Uterus (tissue), 4 donors: ENCODE results near the gene STIM1. TPM values are rescaled to one million over a fixed set of nuclear protein-coding genes. Genes with fewer than 3 reads are reported as not detected.

Experiments used
- DNase-seq, 2 donors: peaks; one replicate each; pipeline ENCODE4 v3.0.0-alpha.2; 2019 to 2020
- H3K27ac ChIP-seq, 2 donors: fragments of 200-600 bp; sonication (generic); 1 replicate in 1 of 2; 2 replicates in 1 of 2; pipeline ENCODE4 v1.5.1; 2016 to 2018
- H3K27me3 ChIP-seq, 2 donors: fragments of 200-600 bp; sonication (generic); one replicate each; pipeline ENCODE4 v1.5.1; 2018 to 2019; ENCODE audit warnings: control low read depth in 1 of 2
- H3K36me3 ChIP-seq, 2 donors: fragments of 200-600 bp; sonication (generic); one replicate each; pipeline ENCODE4 v1.5.1; 2019; ENCODE audit warnings: control low read depth in 1 of 2
- H3K4me1 ChIP-seq, 2 donors: fragments of 200-600 bp; sonication (generic); one replicate each; pipeline ENCODE4 v1.5.1; 2018 to 2019; ENCODE audit warnings: control low read depth in 1 of 2
- H3K4me3 ChIP-seq, 2 donors: fragments of 200-600 bp; sonication (generic); 1 replicate in 1 of 2; 2 replicates in 1 of 2; pipeline ENCODE4 v1.5.1; 2018 to 2019; ENCODE audit warnings: mild to moderate bottlenecking in 1 of 2
- H3K9me3 ChIP-seq, 2 donors: fragments of 200-600 bp; sonication (generic); one replicate each; pipeline ENCODE4 v1.5.1; 2019; ENCODE audit warnings: control low read depth in 1 of 2
- CTCF ChIP-seq, 4 experiments: fragments of 200-600 bp in 2 of 4; fragments of 450-650 bp in 2 of 4; sonication (generic) in 2 of 4; IDR thresholded peaks; one replicate each; pipeline ENCODE4 v1.5.1; 2016 to 2019; ENCODE audit warnings: antibody characterized with exemption in 4 of 4, mild to moderate bottlenecking in 2 of 4, moderate library complexity in 1 of 4
- POLR2A ChIP-seq, 2 donors: fragments of 450-650 bp; IDR thresholded peaks; one replicate each; pipeline ENCODE4 v1.6.1; 2016; ENCODE audit warnings: antibody characterized with exemption in 2 of 2, mild to moderate bottlenecking in 1 of 2, moderate library complexity in 1 of 2
- intact Hi-C: fragments of 100-400 bp; cut with DNase I; formaldehyde crosslinking; loops from one replicate; pipeline ENCODE4 v1.15.1; 2023; ENCODE audit warnings: low total_unique reads
- total RNA-seq, 4 donors: library from RNA; depleted of rRNA in 3 of 4; stranded (reverse); fragments of >200 nt in 3 of 4; gene quantifications; one replicate each; pipeline versions ENCODE4 v1.1.0 to v1.2.4, GENCODE V29; 2014 to 2023
- donor health status: DM: yes; HTN: yes; CAD: no.

The STIM1 gene
- 100 to 1,000 TPM in 1 of 4 donors, 10 to 100 TPM in 3; 37.6 to 114 (median 56.3) TPM for total RNA-seq

- peak within 1 kb of the TSS; percentile 87 to 95 for H3K27ac ChIP-seq
- peak within 1 kb of the TSS; percentile 69 to 73 for H3K4me3 ChIP-seq
- intact Hi-C loops: no loop called here
- no peaks in the 10 kb centered on the region for H3K9me3 ChIP-seq
- peak; percentile 92 to 97 for DNase-seq
- H3K36me3 ChIP-seq: no peaks in the 10 kb centered on the region
- peak; percentile 98 to 99 (median 98) for TF ChIP-seq CTCF (IDR thresholded peaks at IDR 0.05)
- TF ChIP-seq POLR2A (IDR thresholded peaks at IDR 0.05): peak; percentile 50 to 73
- H3K27me3 ChIP-seq: no peaks in the 10 kb centered on the region
- peaks cover 7% of the 10 kb centered on the region in 2 donors for H3K4me1 ChIP-seq
These were observed at the start of gene STIM1 for GRCh38 chr11:3854977-3855807. Gene STIM1 (plus strand): TSS chr11:3855664. CDS start chr11:3856271, 607 bp downstream.

GRCh38 chr11:3807909-3808860 is 47.3 kb upstream of the STIM1 start, which contains the start of gene PGAP2:
Gene PGAP2 (plus strand): TSS chr11:3808560. CDS start chr11:3811260, 2,700 bp downstream.
- H3K36me3 ChIP-seq: no peaks in the 10 kb centered on the region
- H3K4me1 ChIP-seq: peaks cover 0 to 6% of the 10 kb centered on the region in 2 donors
- no peaks in the 10 kb centered on the region for H3K27me3 ChIP-seq
- TF ChIP-seq POLR2A (IDR thresholded peaks at IDR 0.05) (no peak), CTCF (IDR thresholded peaks at IDR 0.05) (peak; percentile 27 to 61 (median 49))
- H3K27ac ChIP-seq: peak within 1 kb of the TSS; percentile 38 to 63
- intact Hi-C loops: no loop called here
- H3K4me3 ChIP-seq: peak within 1 kb of the TSS; percentile 38 to 54
- peak; percentile 42 to 55 for DNase-seq
- H3K9me3 ChIP-seq: no peaks in the 10 kb centered on the region

GRCh38 chr11:3808861-3809623 is 46.4 kb upstream of the STIM1 start:
- TF ChIP-seq POLR2A (IDR thresholded peaks at IDR 0.05) (no peak), CTCF (IDR thresholded peaks at IDR 0.05) (peak in 3 of 4 experiments; percentile 14 to 43 (median 42))
- peak overlapping the region; percentile 38 to 54 for H3K4me3 ChIP-seq
- peaks cover 0 to 6% of the 10 kb centered on the region in 2 donors for H3K4me1 ChIP-seq
- intact Hi-C loops: no loop called here
- no peaks in the 10 kb centered on the region for H3K27me3 ChIP-seq
- DNase-seq: no peak
- peak overlapping the region; percentile 38 to 63 for H3K27ac ChIP-seq
- H3K9me3 ChIP-seq: no peaks in the 10 kb centered on the region
- H3K36me3 ChIP-seq: no peaks in the 10 kb centered on the region

GRCh38 chr11:3809624-3809928 is 45.9 kb upstream of the STIM1 start:
- H3K4me1 ChIP-seq: peaks cover 0 to 6% of the 10 kb centered on the region in 2 donors
- no peak overlapping the region for H3K4me3 ChIP-seq
- H3K36me3 ChIP-seq: no peaks in the 10 kb centered on the region
- TF ChIP-seq CTCF (IDR thresholded peaks at IDR 0.05) (no peak), POLR2A (IDR thresholded peaks at IDR 0.05) (no peak)
- H3K9me3 ChIP-seq: no peaks in the 10 kb centered on the region
- H3K27me3 ChIP-seq: no peaks in the 10 kb centered on the region
- intact Hi-C loops: no loop called here
- no peak for DNase-seq
- H3K27ac ChIP-seq: no peak overlapping the region
